ENCODE measurements around the gene AAK1. TPM values are rescaled to one million over a fixed set of nuclear protein-coding genes. Genes with fewer than 3 reads are reported as not detected.

Gene AAK1
- total RNA-seq, 3 donors from 2014 or later, result 37.9 to 54.0 (median 44.9) TPM

DNA sequence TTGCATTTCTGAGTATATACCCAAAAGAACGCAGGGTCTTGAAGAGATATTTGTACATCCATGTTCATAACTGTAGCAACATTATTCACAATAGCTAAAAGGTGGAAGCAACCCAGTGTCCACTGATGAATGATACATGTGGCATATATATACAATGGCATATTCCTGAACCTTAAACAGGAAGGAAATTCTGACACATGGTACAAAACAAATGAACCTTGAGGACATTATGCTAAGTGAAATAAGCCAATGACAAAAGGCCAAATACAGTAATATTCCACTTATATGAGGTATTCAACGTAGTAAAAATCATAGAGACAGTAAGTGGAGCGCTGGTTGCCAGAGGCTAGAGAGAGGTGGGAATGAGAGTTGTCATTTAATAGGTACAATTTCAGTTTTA is 8.1 kb downstream of the AAK1 start:
- Histone ChIP-seq H3K9me3 (no peaks in the 10 kb centered on the region), H3K27me3 (no peaks in the 10 kb centered on the region), H3K4me3 (no peak overlapping the region), H3K27ac (no peak overlapping the region), H3K36me3 (no peaks in the 10 kb centered on the region), H3K4me1 (no peaks in the 10 kb centered on the region)
- intact Hi-C loops (cut with DNase I; ENCODE audit: low total_unique reads), result loop anchor here (5.0 kb wide), 2 partner anchors 87 to 822 kb away; no protein-coding TSS in a partner anchor
- DNase-seq (ENCODE audit: low spot score in 2 of 2), result no peak
- TF ChIP-seq POLR2AphosphoS5 (IDR thresholded peaks at IDR 0.05) (no peak), POLR2A (IDR thresholded peaks at IDR 0.05) (no peak), CTCF (IDR thresholded peaks at IDR 0.05) (no peak)

DNA sequence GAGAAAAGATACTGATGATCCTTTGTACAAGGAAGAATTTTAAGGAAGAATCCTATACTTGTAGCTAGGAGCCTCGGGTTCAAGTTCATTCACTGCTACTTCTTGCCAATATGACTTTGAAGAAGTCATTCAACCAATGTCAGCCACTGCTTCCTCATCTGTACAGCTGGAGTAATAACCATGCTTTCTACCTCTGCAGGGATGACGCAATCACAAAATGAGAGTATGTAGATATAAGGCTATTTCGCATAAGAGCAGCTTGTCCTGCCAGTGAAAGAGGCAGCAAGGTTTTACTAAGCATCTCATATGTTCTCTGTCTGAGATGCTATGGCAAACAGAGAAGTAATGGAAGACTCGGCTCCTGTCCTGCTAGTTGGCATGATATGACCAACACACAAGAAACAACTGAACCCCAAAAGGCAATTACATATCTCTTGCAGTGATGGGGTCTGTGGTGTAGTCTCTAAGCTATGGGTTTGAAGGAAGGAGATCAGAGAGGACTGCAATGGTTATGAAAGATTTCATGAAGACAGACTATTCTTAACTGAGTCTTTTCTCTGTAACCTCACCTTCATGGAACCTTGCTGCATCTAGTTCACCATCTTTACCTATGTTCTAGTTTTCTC is 9.2 kb downstream of the AAK1 start:
- H3K9me3 ChIP-seq, result no peaks in the 10 kb centered on the region
- no peak overlapping the region for H3K4me3 ChIP-seq
- no peaks in the 10 kb centered on the region for H3K4me1 ChIP-seq
- intact Hi-C loops (cut with DNase I; ENCODE audit: low total_unique reads), result no loop called here
- no peak for TF ChIP-seq POLR2AphosphoS5 (IDR thresholded peaks at IDR 0.05)
- TF ChIP-seq POLR2A (IDR thresholded peaks at IDR 0.05), result no peak
- TF ChIP-seq CTCF (IDR thresholded peaks at IDR 0.05), result no peak
- no peak overlapping the region for H3K27ac ChIP-seq
- no peaks in the 10 kb centered on the region for H3K36me3 ChIP-seq
- DNase-seq (ENCODE audit: low spot score in 2 of 2), result no peak
- H3K27me3 ChIP-seq, result no peaks in the 10 kb centered on the region

GRCh38 chr2:69631402-69631801 is 12.1 kb downstream of the AAK1 start:
- no peak overlapping the region for H3K27ac ChIP-seq

DNA sequence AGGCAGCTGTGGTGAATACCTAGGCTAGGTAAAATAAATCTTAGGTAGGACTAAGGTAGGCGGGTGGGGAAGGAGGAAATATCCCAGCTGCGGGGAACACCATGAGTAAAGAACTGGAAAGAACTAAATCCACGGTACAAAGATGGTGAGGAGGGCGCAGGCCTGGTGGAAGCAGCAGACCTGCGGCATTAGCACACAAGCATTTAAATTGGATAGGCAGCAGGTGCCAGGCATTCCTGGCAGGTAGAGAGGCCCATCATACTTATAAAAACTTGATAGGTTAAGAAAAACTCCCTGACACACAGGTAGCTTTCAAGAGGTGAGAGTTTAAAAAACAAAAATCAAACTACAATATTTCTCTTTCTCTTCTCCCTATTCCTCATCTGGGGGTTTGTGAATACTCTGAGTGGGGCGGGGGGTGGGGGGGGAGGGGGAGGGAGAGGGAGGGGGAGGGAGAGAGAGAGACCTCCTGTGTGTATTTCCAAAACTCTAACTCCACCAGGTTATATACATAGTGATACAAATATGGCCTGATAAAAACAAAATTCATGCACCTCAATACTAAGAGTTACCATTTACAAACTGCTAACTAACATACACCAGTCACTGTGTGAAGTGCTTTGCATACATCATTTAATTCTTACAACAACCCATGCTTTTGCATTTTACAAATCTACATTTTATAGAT is 13.5 kb downstream of the AAK1 start:
- no peak overlapping the region for H3K27ac ChIP-seq
- TF ChIP-seq POLR2AphosphoS5 (IDR thresholded peaks at IDR 0.05) (no peak), CTCF (IDR thresholded peaks at IDR 0.05) (no peak), POLR2A (IDR thresholded peaks at IDR 0.05) (no peak)
- intact Hi-C loops (cut with DNase I; ENCODE audit: low total_unique reads), result no loop called here
- no peak for DNase-seq (ENCODE audit: low spot score in 2 of 2)
- no peaks in the 10 kb centered on the region for H3K27me3 ChIP-seq
- H3K4me3 ChIP-seq, result no peak overlapping the region
- H3K9me3 ChIP-seq, result no peaks in the 10 kb centered on the region
- no peaks in the 10 kb centered on the region for H3K36me3 ChIP-seq
- no peaks in the 10 kb centered on the region for H3K4me1 ChIP-seq

More at GRCh38 chr2:69631402-69631801, 12.1 kb downstream of the AAK1 start:
- no peaks in the 10 kb centered on the region for H3K9me3 ChIP-seq
- DNase-seq (ENCODE audit: low spot score in 2 of 2), result no peak
- no peaks in the 10 kb centered on the region for H3K4me1 ChIP-seq
- H3K27me3 ChIP-seq, result no peaks in the 10 kb centered on the region
- TF ChIP-seq CTCF (IDR thresholded peaks at IDR 0.05) (no peak), POLR2AphosphoS5 (IDR thresholded peaks at IDR 0.05) (no peak), POLR2A (IDR thresholded peaks at IDR 0.05) (no peak)
- H3K4me3 ChIP-seq, result no peak overlapping the region
- no peaks in the 10 kb centered on the region for H3K36me3 ChIP-seq
- intact Hi-C loops (cut with DNase I; ENCODE audit: low total_unique reads), result no loop called here

DNA sequence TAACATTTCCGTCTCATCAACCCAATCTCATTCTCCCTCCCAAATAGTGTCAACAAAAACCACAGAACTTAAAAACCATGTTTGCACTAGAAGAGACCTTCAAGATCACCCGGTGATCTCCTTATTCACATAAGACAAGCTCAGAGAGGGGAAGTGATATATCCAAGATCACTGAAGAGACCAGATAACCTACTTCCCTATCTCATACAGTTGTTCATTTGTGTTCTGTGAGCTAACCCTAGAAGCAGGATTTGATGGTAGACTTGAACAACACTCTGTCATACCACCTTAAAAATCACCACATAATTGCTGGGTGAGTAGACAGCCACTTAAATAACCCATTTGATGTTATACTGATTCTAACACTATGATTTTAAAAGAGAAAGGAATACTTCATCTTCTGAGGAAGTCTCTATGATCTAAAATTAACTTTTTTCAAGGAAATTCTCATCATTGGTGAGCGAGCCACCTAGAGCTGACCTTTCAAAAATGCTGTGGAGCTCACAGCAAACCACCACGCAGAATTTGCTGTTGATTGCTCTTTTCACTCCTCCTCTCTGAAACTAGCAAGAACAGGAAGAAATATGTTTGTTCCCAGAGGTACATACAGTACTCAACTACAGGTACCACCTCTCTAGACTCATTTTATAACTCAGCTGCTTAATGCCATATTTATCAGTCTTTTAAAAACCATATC is 15.1 kb downstream of the AAK1 start:
- Histone ChIP-seq H3K9me3 (no peaks in the 10 kb centered on the region), H3K27me3 (no peaks in the 10 kb centered on the region), H3K4me3 (no peak overlapping the region), H3K36me3 (no peaks in the 10 kb centered on the region), H3K27ac (no peak overlapping the region), H3K4me1 (no peaks in the 10 kb centered on the region)
- no peak for DNase-seq (ENCODE audit: low spot score in 2 of 2)
- intact Hi-C loops (cut with DNase I; ENCODE audit: low total_unique reads), result no loop called here
- TF ChIP-seq POLR2AphosphoS5 (IDR thresholded peaks at IDR 0.05), result no peak
- no peak for TF ChIP-seq CTCF (IDR thresholded peaks at IDR 0.05)
- no peak for TF ChIP-seq POLR2A (IDR thresholded peaks at IDR 0.05)

Measured in breast epithelium (tissue), 4 donors.